ENCODE measurements around the gene FOXN3.
"Not testable (repeated sequence)": the region's sequence is repeated elsewhere in the genome, so short reads cannot be mapped to it uniquely, and the experiment has no call there.

FOXN3 gene

DNA sequence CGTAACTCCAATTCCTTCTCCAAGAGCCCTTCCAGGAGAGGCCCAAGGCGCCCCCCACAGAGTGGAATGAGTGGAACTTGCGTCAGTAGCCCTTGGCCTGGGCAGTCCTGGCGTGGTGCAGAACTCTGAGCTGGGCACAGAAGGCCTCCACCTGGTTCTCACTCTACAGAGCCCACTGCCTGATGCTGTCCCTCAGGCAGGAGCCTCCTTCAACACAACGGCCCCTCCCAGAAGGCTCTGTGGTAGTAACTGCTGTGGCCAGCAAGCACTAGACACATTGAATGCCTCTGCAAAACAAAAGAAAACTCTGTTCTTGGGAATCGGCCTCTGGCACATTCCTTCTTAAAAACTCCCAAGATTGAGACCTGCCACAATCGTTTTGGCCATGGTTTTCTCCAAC is 258.9 kb downstream of the FOXN3 start:
- ATAC-seq, result not testable (repeated sequence)

DNA sequence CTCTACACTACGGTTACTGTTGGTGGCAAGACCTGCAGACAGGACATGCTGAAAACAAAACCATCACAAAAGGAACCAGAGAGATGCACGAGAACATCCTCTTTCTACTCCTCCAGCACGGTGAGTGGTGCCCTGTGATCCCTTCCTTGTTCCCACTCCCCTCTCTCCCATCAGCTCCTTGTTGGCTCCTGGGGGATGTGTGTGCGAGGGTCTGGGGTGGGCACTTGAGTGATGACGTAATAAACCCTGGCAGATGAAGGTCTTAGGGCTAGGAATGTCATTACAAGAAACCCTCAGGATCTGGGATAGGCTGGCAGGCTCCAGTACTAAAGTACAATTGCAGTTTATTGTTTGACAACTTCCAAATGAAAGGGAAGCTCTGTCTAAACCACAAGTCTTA is 261.5 kb downstream of the FOXN3 start:
- no peak for ATAC-seq

- not testable (repeated sequence) for ATAC-seq
Measured at GRCh38 chr14:89151693-89152092, 265.3 kb downstream of the FOXN3 start.

- ATAC-seq, result no peak
Measured at GRCh38 chr14:89146274-89146673, 270.8 kb downstream of the FOXN3 start.

- no peak for ATAC-seq
Measured at GRCh38 chr14:89144642-89145041, 272.4 kb downstream of the FOXN3 start.

DNA sequence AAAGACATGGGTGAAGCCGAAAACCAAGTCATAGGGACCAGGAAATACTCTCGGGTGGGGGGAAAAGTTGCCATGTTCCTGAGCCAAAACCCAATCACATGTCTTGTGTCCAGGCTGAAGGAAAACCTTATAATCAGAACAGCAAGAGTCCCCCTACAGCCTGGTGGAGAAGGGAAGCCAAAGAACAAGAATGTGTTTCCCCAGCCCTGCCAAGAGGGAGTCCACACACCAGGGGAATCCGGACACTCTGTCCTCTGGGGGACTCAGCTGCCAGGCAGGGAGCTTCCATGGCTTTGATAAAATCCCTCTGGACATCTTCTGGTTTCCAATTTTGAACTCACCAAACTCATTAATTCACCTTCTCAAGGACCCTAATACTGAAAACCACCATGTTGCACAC is 273.0 kb downstream of the FOXN3 start:
- ATAC-seq, result no peak

GRCh38 chr14:89143595-89143994 is 273.4 kb downstream of the FOXN3 start:
- ATAC-seq, result no peak

DNA sequence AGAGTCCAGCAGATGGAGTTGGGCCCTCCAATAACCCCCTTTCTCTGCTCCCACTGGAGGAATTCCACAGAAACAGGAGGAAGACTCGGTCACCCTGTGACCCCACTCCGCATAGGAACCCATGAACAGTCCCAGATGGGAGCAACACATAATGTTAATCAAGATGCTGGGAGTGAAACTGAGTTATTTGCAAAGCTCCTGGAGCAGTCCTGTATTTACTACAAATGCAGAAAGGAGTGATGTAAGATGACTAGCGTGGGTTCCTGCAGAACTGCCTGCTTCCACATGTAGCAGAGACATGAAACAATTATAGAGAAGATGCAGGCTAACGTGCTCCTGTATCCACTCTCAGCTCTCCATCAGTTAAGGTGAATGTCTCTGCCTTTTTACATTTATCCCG is 274.7 kb downstream of the FOXN3 start:
- ATAC-seq, result no peak

DNA sequence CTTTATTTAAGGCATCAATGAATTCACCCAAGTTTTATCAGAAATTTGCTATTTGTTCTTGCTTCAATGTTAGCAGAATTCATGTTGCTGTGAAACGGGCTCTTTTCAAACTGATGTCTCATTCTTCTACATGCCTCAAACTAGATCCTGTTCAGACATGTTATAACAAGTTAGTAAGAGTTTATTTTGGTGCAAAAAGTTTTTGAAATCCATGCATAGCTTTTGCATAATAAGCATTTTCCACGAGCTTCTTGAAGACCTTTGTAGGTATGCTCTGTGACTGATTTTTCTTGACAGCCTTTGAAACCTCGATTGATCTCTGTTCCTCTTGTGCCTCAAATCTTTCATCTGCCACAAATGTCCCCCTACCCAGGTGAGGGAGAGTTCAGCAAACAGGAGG is 275.2 kb downstream of the FOXN3 start:
- ATAC-seq, result no peak

GRCh38 chr14:89140326-89140725 is 276.7 kb downstream of the FOXN3 start:
- no peak for ATAC-seq

- ATAC-seq, result no peak
Measured at GRCh38 chr14:89139404-89140247, 277.4 kb downstream of the FOXN3 start.

DNA sequence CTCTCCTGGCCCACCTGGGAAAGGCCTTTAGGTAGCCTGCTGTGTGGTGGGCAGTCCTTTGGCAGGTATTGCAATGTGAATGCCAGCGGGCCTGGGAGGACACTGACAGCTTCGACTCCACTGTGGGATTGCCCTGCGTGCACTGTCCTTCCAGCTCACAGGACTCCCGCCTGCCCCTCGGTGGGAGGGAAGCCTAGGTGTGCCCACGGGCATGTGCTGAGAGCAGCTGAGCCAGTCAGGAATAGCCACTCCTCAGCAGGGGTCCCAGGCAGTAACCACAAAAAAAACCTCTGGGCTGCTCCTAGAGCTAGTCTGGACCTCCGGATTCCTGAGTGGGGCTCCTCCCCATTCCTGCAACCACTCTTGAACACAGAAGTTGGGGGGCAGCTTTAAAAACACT is 278.2 kb downstream of the FOXN3 start:
- no peak for ATAC-seq

DNA sequence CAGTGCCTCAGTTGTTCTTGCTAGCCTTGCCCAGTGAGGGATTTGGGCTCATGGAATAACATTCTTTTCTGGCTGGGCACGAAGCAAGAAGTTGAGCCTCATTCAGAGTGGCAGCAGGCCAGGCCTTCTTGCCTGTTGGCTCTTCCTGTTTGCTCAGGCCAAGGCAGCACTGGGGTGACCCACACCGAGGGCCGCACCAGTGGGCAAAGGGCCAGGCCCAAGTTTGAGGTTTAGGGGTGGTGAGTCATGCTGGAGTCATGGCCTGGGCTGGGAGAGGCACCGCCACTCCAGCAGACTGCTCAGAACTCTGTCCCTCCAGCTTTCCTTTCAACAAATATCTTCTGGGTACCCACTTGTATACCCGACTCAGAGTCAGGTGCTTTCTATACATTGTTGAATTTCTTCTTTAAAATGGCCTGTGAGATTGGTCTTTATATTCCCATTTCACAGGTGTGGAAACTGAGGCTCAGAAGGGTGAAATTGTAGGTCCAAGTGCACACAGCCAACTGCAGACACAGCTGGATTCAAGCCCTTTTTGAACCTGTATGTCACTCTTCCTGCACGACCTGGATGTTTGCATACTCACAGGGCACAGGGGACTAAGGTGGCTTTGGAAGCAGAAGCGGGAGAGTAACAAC is 279.4 kb downstream of the FOXN3 start:
- no peak for ATAC-seq

DNA sequence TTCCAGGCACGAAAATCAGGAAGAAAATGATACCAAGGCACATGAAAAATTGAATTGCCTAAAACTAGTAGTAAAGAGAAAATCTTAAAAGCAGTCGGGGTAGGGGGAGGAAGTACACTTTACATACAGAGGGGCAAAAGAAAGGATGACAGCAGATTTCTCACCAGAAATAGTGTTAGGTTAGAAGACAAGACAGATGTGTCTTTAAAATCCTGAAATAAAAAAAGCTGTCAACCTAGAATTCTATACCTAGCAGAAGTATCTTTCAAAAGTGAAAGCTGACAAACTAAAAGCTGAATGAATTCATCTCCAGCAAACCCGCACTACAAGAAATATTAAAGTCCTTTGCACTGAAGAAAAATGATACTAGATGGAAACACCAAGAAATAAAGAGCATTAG is 280.4 kb downstream of the FOXN3 start:
- ATAC-seq, result no peak

GRCh38 chr14:89134640-89135039 is 282.4 kb downstream of the FOXN3 start:
- ATAC-seq, result no peak

GRCh38 chr14:89131004-89131750 is 285.9 kb downstream of the FOXN3 start:
- ATAC-seq, result no peak

- ATAC-seq, result no peak
Measured at GRCh38 chr14:89129570-89129969, 287.5 kb downstream of the FOXN3 start.

GRCh38 chr14:89128311-89129026 is 288.6 kb downstream of the FOXN3 start:
- ATAC-seq, result no peak

- ATAC-seq, result no peak
Measured at GRCh38 chr14:89126461-89126860, 290.6 kb downstream of the FOXN3 start.

DNA sequence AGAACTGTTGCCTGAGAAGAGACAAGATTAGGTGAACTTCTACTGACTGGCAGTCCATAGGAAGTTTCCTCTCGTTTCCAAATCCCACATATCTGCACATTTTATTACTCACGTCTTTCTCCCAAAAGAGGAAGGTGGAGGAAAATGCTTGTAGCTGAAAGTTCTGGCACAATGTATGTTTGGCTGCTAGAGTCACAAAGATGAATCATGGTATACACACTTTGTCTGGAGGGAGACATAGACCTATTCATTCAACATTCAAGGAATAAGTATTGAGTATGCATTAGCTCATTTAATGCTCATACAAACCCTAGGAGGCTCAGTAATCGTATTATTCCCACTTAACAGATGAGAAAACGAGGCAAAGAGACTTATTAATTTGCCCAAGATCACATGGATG is 291.8 kb downstream of the FOXN3 start:
- ATAC-seq, result no peak

DNA sequence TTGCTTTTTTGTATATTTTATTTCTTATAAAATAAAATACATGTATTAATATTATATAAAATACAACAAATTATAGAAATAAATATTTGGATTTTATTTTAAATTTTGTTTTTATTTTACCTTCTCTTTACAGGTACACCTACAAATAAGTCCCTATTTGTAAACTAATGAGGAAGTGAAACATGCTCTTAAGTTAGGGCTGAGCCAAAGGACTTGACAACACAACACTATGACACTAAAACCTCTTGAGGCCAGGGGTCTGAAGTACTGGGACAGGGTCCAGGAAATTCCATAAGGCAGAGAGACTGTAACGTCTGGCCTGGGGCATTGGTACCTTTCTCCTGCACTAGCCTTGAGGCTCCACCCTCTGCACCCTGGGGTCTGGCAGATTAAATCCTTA is 293.2 kb downstream of the FOXN3 start:
- no peak for ATAC-seq

- no peak for ATAC-seq
Measured at GRCh38 chr14:89123215-89123614, 293.8 kb downstream of the FOXN3 start.
